GM23338 (cell line): ENCODE measurements around the gene FGG.

ENCODE experiments used
- CREB1 ChIP-seq: fragments of 250-450 bp; sonication (Bioruptor Pico); IDR thresholded peaks from 2 replicates; pipeline ENCODE4 v1.5.0; 2020; ENCODE audit warnings: low read depth, mild to moderate bottlenecking, moderate library complexity
- EZH2 ChIP-seq: fragments of 200-600 bp; sonication (generic); IDR thresholded peaks from one replicate; pipeline ENCODE4 v1.8.0; 2017; ENCODE audit warnings: antibody characterized with exemption, mild to moderate bottlenecking, low read depth; ENCODE audit not compliant: unreplicated experiment
- STAT1 ChIP-seq: IDR thresholded peaks from one replicate; pipeline ENCODE4 v1.6.1; 2016; ENCODE audit warnings: antibody characterized with exemption; ENCODE audit not compliant: unreplicated experiment
- TF ChIP-seq, protein P1 (sequence below), 2 experiments: fragments of 200-600 bp in 1 of 2; sonication (generic) in 1 of 2; conservative IDR thresholded peaks; 2 replicates each; pipeline versions ENCODE4 v1.5.1 to v1.6.1; 2016 to 2017; ENCODE audit warnings: antibody characterized with exemption in 2 of 2, low read depth in 2 of 2, mild to moderate bottlenecking in 2 of 2, moderate library complexity in 1 of 2
- TF ChIP-seq, protein P2 (sequence below): IDR thresholded peaks from one replicate; pipeline ENCODE4 v1.6.1; 2018; ENCODE audit warnings: antibody characterized with exemption; ENCODE audit not compliant: unreplicated experiment

GRCh38 chr4:154625971-154626370 lies 13.5 kb upstream of the FGG start:
- TF ChIP-seq, protein P1, sequence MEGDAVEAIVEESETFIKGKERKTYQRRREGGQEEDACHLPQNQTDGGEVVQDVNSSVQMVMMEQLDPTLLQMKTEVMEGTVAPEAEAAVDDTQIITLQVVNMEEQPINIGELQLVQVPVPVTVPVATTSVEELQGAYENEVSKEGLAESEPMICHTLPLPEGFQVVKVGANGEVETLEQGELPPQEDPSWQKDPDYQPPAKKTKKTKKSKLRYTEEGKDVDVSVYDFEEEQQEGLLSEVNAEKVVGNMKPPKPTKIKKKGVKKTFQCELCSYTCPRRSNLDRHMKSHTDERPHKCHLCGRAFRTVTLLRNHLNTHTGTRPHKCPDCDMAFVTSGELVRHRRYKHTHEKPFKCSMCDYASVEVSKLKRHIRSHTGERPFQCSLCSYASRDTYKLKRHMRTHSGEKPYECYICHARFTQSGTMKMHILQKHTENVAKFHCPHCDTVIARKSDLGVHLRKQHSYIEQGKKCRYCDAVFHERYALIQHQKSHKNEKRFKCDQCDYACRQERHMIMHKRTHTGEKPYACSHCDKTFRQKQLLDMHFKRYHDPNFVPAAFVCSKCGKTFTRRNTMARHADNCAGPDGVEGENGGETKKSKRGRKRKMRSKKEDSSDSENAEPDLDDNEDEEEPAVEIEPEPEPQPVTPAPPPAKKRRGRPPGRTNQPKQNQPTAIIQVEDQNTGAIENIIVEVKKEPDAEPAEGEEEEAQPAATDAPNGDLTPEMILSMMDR (conservative IDR thresholded peaks at IDR 0.05; ENCODE audit: low read depth in 2 of 2), result no peak
- TF ChIP-seq EZH2 (no peak), CREB1 (CRISPR knock-in tag) (no peak), STAT1 (no peak)
- TF ChIP-seq, protein P2, sequence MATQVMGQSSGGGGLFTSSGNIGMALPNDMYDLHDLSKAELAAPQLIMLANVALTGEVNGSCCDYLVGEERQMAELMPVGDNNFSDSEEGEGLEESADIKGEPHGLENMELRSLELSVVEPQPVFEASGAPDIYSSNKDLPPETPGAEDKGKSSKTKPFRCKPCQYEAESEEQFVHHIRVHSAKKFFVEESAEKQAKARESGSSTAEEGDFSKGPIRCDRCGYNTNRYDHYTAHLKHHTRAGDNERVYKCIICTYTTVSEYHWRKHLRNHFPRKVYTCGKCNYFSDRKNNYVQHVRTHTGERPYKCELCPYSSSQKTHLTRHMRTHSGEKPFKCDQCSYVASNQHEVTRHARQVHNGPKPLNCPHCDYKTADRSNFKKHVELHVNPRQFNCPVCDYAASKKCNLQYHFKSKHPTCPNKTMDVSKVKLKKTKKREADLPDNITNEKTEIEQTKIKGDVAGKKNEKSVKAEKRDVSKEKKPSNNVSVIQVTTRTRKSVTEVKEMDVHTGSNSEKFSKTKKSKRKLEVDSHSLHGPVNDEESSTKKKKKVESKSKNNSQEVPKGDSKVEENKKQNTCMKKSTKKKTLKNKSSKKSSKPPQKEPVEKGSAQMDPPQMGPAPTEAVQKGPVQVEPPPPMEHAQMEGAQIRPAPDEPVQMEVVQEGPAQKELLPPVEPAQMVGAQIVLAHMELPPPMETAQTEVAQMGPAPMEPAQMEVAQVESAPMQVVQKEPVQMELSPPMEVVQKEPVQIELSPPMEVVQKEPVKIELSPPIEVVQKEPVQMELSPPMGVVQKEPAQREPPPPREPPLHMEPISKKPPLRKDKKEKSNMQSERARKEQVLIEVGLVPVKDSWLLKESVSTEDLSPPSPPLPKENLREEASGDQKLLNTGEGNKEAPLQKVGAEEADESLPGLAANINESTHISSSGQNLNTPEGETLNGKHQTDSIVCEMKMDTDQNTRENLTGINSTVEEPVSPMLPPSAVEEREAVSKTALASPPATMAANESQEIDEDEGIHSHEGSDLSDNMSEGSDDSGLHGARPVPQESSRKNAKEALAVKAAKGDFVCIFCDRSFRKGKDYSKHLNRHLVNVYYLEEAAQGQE, result no peak
